ENCODE results near the gene TEX44.

Gene TEX44

DNA sequence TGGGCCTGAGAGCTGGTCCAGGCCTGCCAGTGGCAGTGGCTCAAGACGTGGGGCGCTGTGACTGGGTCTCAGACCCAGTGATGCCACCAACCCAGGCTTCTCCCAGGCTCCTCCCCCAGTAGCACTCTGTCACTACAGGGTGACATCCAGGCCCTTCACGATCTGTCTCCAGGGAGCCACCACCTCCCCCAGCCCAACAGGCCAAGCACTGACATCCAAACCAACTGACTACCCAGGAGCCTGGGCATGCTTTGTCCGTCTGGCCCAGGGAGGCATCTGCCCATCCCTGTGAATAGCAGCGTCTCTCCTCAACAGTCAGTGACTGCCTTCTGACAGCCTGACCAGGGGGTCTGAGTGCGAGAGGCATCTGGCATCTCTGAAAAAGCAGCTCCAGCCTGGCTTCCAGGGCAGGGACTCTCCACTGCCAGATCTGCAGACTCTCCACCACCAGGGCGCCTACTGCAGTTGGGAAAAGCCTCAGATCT, 13.0 kb downstream of the TEX44 start:
- FAIRE-seq = no peak

DNA sequence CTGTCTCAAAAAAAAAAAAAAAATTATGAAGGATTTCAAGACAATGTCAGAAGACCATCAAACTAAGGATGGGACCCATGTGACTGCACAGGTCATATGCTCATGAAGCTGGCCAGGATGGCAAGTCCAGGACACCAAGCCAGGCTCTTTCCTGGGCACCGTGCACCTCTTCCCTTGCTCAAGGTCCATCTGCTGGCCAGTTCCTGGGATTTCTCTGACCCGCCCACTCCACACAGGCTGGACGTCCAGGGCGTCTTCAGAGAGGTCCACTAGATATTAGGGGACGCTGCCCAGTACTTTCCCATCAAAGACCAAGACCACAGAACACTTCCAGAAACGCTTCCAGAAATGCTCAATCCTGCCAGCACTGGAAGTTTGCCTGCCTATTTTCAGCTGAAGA, 14.3 kb downstream of the TEX44 start:
- FAIRE-seq = no peak

DNA sequence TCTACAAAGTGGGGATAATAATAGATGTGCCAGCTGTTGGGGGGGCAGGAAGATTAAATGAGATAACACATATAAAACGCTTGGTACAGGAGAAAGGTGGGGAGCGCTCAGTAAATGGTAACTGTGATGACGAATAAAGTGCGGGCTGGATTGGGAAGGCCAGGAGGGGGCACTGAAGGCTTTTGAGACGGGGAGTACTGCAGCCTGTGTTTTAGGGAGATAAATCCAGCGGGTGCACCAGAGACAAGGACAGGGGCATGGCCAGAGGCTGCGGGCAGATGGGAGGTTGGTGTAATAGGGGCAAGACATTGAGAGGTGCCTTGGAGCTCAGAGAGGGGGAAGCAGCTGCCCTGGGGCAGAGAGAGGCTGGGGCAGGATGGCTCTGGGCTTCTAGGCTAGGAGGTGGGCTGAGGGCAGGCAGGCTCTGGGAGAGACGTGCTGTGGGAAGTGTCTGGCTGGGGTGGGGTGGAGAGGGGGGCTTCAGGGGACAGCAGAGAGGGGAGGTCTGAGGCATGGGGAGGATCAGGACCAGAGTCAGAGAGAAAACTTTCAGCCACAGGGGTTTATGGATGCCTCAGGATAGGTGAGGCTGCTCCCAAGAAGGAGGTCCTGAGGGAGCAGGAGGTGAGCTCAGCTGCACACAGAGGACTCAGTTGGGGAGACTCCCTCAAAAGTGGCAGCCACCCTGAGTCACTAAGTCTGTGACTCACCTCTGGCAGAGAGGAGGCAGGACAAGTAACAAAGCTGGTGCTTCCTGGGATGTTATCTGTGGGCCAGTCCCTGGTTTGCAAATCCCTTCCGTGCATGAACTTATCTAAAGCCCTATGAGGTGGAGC, 18.8 kb downstream of the TEX44 start:
- FAIRE-seq = no peak

DNA sequence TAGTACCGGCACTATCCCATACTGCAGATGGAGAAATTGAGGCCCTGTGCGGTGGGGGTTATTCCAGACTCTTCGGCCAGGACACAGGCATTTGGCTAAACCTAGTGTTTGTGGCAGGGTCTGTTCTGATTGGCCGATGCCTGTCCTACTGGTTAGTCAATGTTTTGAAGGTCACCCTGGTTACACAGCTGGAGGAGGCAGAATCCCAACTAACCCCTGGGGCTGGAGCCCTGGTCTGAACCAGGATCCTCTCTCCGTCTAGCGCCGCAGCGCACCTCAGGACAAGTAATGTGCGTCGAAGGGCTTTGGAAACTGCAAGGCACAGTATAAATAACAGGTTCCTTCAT, 19.4 kb downstream of the TEX44 start:
- FAIRE-seq = no peak

DNA sequence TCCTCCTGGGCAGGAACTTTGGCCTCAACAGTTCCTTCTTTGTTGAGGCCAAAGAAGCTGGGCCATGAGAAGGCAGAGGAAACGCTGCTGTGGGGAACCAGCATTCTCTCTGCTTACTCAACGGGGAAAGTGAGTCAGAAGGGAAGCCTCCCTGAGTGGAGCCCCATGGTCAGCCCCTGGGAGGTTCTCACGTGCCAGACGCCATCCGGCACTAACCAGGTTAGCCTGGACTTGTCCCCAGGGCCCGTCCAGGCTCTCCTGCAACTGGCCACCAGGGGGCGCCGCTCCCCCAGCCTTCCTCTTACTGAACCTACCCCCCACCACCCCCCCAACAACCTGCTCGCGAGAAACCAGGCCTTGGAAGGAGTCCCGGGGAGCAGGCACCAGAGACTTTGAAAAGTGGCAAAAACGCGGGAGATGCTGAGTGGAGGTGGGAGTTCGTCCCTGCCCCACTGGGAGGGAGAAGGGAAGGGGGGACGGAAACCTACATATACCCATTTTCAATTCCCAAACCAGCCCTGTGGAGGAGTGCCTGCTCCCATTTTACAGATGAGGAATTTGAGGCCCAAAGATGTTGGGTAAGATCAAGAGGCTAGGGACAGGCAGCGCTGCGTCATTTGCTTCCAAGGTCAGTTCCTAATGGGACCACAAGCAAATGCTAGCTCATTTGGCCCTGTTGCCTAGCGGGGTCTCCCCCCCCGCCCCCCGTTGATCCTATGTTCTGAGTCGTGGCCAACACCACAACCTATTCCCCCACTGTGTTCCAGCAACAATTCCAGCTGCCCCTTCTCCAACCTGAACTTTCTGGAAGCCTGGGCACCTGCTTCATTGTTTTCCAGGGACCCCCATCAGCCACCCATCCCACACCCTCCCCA, 20.0 kb downstream of the TEX44 start:
- no peak for FAIRE-seq

DNA sequence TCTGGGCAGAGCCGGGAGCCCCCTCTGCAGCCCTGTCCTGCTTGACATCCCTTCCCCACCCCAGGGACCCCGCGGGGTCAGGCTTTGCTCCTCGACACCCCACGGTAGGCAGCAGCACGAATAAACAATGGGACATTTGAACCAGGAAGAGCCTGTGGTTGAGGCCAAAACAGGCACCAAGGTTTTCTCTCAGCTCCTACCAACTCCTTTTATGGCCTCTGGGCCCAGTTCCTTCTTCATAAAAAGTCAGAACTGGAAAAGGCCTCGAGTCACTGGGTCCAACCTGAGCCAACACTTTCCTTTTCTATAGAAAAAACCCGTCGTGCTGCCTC, 20.6 kb downstream of the TEX44 start:
- no peak for FAIRE-seq

DNA sequence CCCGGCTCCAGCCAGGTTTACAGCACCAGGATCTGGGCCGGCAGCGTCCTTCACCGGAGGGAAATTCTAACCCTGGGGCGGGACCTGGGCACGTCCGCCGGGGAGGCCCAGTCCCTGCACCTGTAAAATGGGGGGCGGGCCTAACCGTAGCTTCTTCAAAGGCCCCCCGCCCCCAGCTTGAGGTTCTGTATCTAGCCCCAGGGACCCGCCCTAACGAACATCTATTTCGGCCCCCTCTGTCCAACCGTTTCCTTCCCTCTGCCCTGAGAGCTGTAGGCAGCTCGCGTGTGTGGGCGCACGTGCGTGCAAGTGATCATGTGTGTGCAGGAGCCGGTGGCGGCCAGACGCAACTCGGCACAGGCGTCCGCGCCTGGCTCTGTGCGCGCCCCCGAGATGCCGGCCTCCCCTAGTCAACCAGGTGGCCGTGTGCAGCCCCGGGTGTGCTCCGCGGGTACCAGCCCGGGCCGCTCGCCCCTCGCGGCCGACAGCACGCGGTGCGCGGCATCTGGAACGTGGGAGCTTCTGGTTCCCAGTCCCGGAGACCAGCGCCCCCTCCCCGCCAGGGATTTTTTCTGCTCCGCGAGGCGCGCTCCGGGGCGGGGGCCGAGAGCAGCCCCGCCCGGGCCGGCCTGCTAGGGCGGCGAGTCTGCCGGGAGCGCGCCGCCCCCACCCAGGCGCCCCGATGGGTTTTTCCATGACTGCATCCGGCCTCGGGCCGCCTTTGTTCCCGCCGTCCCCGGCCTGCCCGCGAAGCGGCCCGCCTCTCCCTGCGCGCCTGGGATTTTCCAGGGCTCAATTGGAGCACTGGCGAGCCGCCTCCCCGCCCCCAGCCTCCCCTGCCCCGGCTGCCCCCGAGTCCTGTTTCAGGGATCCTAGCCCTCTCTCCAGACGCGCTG, 21.2 kb downstream of the TEX44 start:
- FAIRE-seq = no peak

DNA sequence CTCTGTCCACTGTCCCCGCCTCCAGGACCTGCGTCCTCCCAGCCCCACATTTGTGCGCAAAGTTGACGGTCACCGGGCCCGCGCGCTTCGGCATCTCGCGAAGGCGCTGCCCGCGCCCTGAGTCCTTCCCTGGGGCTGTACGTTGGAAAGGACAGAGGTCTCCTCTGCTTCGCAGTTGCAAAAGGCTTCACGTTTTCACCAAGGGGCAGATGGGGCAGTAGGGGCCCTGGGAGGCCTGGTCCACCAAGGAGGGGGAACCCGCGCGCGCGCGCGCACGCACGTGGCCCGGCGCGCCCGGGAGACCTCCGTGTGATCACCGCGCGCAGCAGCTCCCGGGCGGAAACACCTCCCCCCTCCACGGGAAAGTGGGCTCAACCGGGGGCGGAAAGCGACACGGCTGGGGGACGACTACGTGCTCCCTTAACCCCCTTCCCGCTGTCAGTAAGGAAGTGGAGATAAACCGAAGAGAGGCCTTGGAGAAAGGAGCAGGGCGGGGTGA, 21.9 kb downstream of the TEX44 start:
- no peak for FAIRE-seq

DNA sequence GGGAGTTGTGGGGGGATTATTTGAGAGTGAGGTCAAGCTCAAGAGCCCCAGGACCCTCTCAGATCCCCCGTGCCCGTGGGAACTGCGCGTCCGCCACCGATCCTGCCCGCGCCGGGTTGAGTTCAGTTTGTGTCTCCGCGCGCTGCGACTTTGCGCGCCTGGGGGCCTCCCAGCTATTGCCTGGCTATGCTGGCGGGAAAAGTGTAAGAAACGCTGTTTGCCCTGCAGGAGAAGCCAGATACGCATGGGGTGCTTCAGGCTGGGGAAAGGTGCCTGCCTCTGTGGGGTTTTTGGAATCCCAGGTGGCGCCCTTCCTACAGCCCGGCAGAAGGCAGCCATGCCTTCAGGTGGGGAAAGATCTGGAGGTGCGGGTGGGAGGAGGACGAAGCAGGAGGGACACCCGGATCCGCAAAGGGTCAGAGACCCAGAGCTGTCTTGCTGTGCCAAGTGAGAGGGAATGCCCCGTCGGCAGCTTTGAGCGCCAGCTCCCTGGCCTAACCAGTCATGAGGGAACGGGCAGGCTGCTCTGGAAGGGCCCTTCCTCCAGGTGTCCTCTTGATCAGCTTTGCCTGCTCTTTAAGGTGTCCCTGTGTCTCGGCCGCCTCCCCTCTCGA, 22.5 kb downstream of the TEX44 start:
- no peak for FAIRE-seq

DNA sequence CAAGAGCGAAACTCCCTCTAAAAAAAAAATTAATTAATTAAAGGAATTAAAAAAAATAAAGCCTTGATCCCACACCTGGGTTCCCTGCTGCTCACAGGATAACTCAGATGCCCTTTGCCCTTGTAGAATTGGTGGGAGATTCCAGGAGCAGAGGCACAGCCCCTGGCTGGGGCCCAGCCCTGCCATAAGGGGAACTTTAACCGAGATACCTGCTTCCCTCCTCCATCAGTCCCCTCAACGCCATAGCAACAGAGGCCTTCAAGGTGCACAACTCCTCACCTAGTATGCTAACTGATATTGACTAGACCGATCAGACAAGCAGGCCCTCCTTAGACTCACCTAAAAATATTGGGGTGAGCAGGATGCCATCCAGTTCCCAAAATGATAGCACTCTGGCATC, 23.6 kb downstream of the TEX44 start:
- no peak for FAIRE-seq

DNA sequence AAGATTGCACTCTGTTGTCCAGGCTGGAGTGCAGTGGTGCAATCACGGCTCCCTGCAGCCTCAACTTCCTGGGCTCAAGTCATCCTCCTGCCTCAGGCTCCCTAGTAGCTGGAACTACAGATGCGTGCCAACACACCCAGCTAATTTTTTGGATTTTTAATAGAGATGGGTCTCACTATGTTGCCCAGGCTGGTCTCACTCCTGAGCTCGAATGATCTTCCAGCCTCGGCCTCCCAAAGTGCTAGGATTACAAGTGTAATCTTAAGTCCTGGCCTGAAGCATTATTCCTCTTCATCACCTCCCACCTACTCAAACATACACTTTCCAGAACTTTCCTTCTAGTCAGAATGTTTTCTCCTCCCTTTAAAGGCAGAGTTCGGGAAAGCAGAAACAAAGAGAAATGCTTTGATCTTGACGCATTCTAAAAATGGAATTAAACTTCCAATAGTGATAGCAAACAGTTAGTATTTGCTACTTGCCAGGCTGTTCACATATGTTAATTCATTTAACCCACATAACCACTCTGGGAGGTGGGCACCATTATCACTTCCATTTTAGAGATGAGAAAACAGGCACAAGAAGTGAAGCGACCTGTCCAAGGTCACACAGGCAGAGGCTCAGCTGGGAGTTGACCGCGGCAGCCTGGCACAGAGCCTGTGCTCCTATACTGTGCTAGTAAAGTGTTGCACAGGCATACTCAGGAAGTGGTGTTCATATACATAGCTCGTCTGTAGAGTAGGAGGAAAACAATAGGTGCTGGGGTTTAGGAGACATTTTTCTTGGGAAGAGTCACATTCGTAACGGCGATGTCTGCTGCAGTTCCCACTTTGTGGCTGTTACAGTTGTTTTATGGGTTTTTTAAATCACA, 24.6 kb downstream of the TEX44 start:
- FAIRE-seq = no peak

DNA sequence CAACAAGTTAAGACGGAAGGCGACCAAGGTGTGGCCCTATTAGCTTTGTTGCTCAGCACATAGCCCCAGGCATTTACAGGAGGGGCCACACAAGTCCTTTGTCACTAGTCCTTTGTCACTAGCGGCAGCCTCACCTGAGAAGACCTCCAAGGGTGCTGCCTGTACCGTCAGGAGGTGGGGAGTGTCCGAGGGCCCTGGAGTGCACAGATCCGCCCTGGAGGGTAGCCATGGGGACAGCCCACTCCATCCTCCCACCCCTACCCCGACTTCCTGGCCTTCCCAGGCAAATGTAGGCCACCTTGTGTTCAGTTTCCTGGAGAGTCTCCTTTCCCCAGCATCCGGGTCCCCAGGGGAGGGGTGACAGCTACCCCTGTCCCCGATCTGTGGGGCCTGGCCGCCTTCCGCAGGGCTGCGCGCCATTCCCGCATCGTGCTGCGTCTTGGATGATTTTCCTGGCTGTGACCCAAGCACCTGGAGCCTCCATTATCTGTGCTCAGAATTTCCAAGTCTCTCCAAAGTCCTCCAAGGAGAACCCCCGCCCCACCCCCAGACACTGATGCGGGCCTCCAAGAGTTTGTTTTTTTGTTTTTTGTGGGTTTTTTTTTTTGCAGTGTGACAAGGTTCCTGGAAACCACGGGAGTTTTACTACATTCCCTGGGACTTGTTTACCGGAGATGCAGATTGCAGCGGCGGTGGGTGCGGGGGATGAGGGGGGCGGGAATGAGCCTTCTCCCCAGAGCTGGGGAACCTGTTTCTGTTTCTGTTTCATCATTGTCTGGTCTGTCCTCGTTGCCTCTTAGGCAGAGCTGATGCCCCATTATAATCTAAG, 28.6 kb downstream of the TEX44 start:
- no peak for FAIRE-seq

DNA sequence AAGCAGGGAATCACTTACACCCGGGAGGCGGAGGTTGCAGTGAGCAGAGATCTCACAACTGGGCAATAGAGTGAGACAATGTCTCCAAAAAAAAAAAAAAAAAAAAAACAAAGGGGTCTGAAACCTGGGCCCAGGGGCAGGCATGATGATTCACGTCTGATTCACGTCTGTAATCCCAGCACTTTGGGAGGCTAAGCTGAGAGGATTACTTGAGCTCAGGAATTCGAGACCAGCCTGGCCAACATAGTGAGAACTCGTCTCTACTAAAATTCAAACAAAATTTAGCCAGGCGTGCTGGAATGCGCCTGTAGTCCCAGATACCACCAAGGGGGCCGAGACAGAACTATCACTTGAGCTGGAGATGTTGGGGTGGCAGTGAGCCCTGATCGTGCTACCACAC, 30.3 kb downstream of the TEX44 start:
- no peak for FAIRE-seq

DNA sequence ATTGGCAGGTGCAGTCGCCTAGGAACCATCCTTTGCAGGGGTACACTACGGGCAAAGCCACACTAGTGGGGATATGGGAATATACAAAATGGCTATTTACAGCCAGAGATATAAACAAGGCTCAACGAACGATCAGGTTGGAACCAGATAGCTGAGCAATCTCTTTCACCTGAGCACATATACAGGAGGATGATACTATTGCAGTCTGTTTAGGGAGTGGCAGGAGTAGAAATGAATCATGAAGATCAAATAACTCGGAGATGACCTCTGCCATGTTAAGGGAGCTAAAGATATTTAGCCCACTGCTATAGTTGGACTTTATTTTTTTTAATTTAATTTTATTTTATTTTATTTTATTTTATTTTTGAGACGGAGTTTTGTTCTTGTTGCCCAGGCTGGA, 33.8 kb downstream of the TEX44 start:
- no peak for FAIRE-seq

DNA sequence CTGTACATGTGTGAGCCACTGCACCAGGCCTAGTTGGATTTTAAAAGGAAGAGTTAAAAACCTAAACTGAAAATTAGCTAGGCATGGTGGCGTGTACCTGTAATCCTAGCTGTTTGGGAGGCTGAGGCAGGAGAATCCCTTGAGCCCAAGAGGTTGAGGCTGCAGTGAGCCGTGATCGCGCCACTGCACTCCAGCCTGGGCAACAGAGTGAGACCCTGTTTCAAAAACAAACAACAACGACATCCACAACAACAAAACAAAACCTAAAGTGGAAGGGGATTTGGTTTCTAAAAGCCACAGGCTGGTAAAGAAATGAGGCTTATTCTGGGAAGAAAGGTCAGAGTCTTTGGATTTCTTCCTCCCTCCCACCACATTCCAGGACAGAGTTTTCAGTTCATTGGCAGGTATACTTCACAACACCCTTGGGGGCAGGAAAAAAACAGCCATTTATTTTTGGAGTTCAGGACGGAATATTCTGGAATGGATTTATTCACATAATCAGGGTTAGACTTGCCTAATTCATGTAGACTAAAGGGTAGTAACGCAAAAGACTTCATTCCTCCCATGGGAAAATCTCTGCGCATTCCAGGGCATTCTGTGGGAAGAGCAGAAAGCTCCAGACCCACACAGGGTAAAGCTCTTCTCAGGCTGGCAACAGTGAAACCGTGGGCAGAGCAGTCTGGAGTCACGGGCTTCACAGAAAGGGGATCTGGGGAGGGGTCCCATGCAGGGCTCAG, 34.9 kb downstream of the TEX44 start:
- FAIRE-seq = no peak

DNA sequence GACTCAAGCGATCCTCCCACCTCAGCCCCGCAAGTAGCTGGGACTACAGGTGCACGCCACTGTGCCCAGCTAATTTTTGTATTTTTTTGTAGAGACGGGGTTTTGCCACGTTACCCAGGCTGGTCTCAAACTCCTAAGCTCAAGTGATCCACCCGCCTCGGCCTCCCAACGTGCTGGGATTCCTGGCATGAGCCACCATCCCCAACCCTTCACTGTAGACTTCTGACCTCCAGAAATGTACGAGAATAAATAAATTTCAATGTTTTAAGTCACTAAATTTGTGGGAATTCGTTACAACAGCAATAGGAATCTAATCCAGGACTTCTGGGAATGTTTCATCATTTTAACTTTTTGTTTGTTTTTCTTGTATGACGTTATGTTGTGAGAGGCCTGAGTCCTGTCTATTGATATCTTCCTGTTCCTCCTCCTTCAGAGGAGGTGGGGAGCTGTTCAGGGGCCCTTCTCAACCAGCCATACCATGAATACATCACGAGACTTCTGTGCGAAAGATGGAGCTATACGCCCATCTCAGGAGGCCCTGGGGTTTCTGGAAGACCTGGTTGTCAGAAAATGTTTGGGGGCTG, 40.0 kb downstream of the TEX44 start:
- FAIRE-seq = no peak

DNA sequence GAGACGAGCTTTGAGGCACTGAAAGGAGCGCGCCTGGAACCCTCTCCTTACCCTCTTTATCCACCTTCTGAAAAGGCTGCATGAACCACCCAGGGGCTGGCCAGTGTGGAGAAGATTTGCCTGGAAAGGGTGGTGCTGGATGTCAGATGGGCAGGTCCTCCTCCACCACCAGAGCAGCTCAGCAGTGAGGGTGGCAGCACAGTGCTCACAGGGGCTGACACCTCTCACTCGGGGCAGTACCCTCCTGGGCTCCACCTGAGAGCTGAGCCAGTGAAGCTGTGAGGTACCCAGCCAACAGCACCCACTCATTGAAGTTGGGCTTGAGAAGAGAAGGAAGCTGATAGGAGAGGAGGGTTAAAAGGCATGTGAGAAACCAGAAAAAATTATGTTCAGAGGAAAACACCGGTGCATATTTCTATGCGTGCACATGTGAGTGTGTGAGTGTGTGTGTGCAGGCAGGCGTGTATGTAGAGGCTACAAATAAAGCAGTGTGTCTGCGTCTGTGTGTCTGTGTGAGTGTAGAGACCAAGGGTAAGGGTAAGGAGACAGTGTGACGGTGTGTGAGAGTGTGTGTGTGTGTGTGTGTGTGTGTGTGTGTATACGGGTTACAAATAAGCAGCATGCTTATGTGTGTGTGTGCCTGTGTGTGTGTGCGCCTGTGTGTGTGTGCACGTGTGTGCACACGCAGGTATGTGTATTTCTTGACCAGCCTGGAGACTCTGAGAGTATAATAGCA, 40.7 kb downstream of the TEX44 start:
- FAIRE-seq = no peak

DNA sequence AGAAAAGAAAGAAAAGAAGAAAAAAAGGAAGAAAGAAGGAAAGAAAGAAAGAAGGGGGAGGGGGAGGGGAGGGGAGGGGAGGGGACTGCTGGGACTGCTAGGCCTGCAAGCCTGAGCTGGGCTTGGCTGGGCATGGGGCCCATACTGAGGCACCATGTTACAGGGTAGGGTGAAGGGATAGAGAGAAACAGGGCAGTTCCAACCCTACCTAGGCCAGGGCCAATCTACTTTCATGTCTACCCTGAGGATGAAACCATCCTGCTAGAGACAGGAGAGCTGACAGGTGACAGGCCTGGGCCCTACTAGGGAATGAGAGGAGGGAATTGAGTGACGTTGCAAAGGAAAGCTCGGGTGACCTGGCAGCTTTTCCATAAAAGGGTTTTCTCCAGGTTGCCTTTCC, 41.7 kb downstream of the TEX44 start:
- no peak for FAIRE-seq
